ENCODE results near the gene GRID2.

The GRID2 gene

GRCh38 chr4:93072292-93072691, 768.5 kb downstream of the GRID2 start:
- no peak for DNase-seq
- H3K9ac ChIP-seq (ENCODE audit: low read length): no peak overlapping the region
- H2AFZ ChIP-seq (ENCODE audit: low read length): no peak overlapping the region
- no peak overlapping the region for H3K27ac ChIP-seq (ENCODE audit: low read length)
- H3K9me3 ChIP-seq (replicated peaks; ENCODE audit: insufficient read depth, low read length): no peaks in the 10 kb centered on the region
- no peak overlapping the region for H3K4me3 ChIP-seq (ENCODE audit: low read length)
- no peaks in the 10 kb centered on the region for H3K9me2 ChIP-seq (replicated peaks; ENCODE audit: insufficient read depth, low read length)
- H3K4me1 ChIP-seq (ENCODE audit: low read length): no peaks in the 10 kb centered on the region
- TF ChIP-seq CTCF (IDR thresholded peaks at IDR 0.05; ENCODE audit: low read length): no peak
- no peak for TF ChIP-seq EZH2 (optimal IDR thresholded peaks at IDR 0.05; ENCODE audit: low read depth, low read length)
- no peak for TF ChIP-seq EZH2phosphoT487 (IDR thresholded peaks at IDR 0.05; ENCODE audit: low read length)
- H3K36me3 ChIP-seq (replicated peaks; ENCODE audit: insufficient read depth, low read length): no peaks in the 10 kb centered on the region
- H3K27me3 ChIP-seq (replicated peaks; ENCODE audit: insufficient read depth, low read length): no peaks in the 10 kb centered on the region
- no peaks in the 10 kb centered on the region for H4K20me1 ChIP-seq (ENCODE audit: insufficient read depth, low read length)
- H3K79me2 ChIP-seq (ENCODE audit: low read length): no peaks in the 10 kb centered on the region
- no peaks in the 10 kb centered on the region for H3F3A ChIP-seq (ENCODE audit: insufficient read depth, low read length)
- H3K4me2 ChIP-seq (ENCODE audit: low read depth, low read length): no peak overlapping the region

- H4K20me1 ChIP-seq (ENCODE audit: insufficient read depth, low read length): no peaks in the 10 kb centered on the region
- no peaks in the 10 kb centered on the region; the same call in 1 of the 2 replicates for H3K9me3 ChIP-seq (replicated peaks; ENCODE audit: insufficient read depth, low read length)
- H3K4me3 ChIP-seq (ENCODE audit: low read length): no peak overlapping the region
- no peak overlapping the region for H2AFZ ChIP-seq (ENCODE audit: low read length)
- no peak for DNase-seq
- H3K9ac ChIP-seq (ENCODE audit: low read length): no peak overlapping the region
- H3K27ac ChIP-seq (ENCODE audit: low read length): no peak overlapping the region
- H3K4me2 ChIP-seq (ENCODE audit: low read depth, low read length): no peak overlapping the region
- TF ChIP-seq CTCF (IDR thresholded peaks at IDR 0.05; ENCODE audit: low read length): no peak
- no peak for TF ChIP-seq EZH2phosphoT487 (IDR thresholded peaks at IDR 0.05; ENCODE audit: low read length)
- TF ChIP-seq EZH2 (optimal IDR thresholded peaks at IDR 0.05; ENCODE audit: low read depth, low read length): no peak
- no peaks in the 10 kb centered on the region for H3K36me3 ChIP-seq (replicated peaks; ENCODE audit: insufficient read depth, low read length)
- H3F3A ChIP-seq (ENCODE audit: insufficient read depth, low read length): no peaks in the 10 kb centered on the region
- H3K79me2 ChIP-seq (ENCODE audit: low read length): no peaks in the 10 kb centered on the region
- H3K4me1 ChIP-seq (ENCODE audit: low read length): no peaks in the 10 kb centered on the region
- H3K9me2 ChIP-seq (replicated peaks; ENCODE audit: insufficient read depth, low read length): no peaks in the 10 kb centered on the region
- no peaks in the 10 kb centered on the region for H3K27me3 ChIP-seq (replicated peaks; ENCODE audit: insufficient read depth, low read length)
These were observed 776.5 kb downstream of the GRID2 start for GRCh38 chr4:93080316-93080715.

GRCh38 chr4:93084599-93085305, 781.0 kb downstream of the GRID2 start:
- Histone ChIP-seq H3K27ac (ENCODE audit: low read length) (no peak overlapping the region), H3K4me2 (ENCODE audit: low read depth, low read length) (no peak overlapping the region)
- DNase-seq: no peak

More at GRCh38 chr4:93084599-93085305, 781.0 kb downstream of the GRID2 start:
- Histone ChIP-seq H3K79me2 (ENCODE audit: low read length) (no peaks in the 10 kb centered on the region), H3K27me3 (replicated peaks; ENCODE audit: insufficient read depth, low read length) (no peaks in the 10 kb centered on the region), H3K9ac (ENCODE audit: low read length) (no peak overlapping the region), H3K4me3 (ENCODE audit: low read length) (no peak overlapping the region), H3K4me1 (ENCODE audit: low read length) (no peaks in the 10 kb centered on the region), H3K36me3 (replicated peaks; ENCODE audit: insufficient read depth, low read length) (no peaks in the 10 kb centered on the region), H4K20me1 (ENCODE audit: insufficient read depth, low read length) (no peaks in the 10 kb centered on the region), H2AFZ (ENCODE audit: low read length) (no peak overlapping the region), H3K9me3 (replicated peaks; ENCODE audit: insufficient read depth, low read length) (no peaks in the 10 kb centered on the region), H3K9me2 (replicated peaks; ENCODE audit: insufficient read depth, low read length) (no peaks in the 10 kb centered on the region), H3F3A (ENCODE audit: insufficient read depth, low read length) (no peaks in the 10 kb centered on the region)
- no peak for TF ChIP-seq CTCF (IDR thresholded peaks at IDR 0.05; ENCODE audit: low read length)
- TF ChIP-seq EZH2phosphoT487 (IDR thresholded peaks at IDR 0.05; ENCODE audit: low read length): no peak
- TF ChIP-seq EZH2 (optimal IDR thresholded peaks at IDR 0.05; ENCODE audit: low read depth, low read length): no peak

Measured in MM.1S (cell line).